ENCODE measurements around the gene TRANK1.
"Not testable (repeated sequence)": the region's sequence is repeated elsewhere in the genome, so short reads cannot be mapped to it uniquely, and the experiment has no call there.

The TRANK1 gene

DNA sequence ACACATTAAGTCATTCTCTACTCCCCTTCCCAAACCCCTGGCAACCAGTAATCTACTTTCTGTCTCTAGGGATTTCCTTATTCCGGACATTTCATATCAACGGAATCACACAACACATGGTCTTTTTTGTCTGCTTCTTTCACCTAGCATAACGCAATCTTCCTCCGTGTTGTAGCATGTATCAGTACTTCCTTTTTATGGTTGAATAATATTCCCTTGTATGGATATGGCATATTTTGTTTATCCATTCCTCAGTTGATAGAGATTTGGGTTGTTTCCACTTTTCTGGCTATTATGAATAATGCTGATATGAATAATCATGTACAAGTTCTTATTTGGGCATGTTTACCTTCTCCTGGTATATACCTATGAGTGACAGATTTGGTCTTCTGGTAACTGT lies 63.1 kb downstream of the TRANK1 start:
- DNase-seq = no peak

DNA sequence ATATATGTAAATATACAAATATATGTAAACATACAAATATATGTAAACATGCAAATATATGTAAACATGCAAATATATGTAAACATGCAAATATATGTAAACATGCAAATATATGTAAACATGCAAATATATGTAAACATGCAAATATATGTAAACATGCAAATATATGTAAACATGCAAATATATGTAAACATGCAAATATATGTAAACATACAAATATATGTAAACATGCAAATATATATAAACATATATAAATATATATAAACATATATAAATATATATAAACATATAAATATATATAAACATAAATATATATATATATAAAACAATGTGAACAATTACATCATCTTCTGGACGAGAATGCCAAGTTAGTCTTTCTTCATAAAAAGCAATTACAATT lies 65.0 kb downstream of the TRANK1 start:
- DNase-seq = not testable (repeated sequence)

DNA sequence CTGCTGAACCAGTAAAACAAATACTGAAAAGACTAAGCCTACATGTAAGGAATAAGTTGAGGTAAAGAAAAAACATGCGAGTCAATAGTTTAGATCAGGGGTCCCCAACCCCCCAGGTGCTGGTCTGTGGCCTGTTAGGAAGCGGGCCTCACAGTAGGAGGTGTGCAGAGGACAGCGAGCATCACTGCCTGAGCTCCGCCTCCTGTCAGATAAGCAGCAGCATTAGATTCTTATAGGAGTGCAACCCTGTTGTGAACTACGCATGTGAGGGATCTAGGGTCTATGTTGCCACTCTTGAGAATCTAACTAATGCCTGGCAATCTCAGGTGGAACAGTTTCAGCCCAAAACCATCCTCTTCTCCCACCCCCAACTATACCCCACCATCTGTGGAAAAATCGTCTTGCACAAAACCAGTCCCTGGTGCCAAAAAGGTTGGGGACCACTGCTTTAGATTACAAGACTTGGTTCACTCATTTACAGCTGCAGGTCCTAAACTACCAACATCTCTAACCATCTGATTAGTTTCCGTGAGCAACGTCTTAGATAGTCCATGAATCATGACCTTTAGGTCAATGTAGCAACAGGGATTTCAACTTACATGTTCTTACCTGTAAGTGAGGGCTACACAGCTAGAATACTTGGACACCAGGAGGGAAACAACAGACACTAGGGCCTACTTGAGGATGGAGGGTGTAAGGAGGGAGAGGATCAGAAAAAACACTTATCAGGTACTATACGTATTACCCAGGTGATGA lies 66.7 kb downstream of the TRANK1 start:
- no peak for DNase-seq

DNA sequence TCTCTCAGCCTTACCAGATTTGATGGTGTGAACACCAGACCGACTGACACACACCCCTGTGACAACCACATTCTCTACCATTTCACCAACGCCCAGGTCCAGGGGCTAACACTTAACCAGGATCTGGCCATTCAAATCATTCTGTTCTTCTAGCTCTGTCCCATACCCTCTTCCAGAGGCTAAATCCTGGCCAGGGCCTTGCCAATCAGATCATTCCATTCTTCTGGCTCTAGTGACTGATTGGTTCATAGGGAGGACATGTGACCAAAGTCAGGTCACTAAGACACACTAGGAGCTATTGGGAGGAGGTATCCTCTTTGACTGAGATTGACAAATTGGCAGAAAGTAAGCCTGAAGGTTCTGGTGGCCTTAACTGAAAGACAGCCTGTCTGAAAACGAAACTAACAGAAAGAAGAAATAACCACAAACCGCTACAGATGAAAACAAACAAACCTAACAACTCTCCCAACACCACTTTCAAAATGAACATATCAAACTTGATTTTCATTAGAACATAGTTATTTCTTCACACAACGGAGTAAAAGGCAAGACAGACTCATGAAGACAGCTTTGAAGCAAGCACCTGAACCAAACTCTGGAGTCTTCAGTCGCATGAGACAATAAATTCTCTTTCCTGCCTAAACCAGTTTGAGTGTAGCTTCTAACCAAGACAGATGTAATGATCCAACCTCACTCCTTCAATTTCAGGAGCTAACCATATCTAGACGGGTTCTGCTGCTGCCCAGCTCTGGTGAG lies 68.5 kb downstream of the TRANK1 start:
- peak in 1 of 2 donors; percentile 77 for DNase-seq

DNA sequence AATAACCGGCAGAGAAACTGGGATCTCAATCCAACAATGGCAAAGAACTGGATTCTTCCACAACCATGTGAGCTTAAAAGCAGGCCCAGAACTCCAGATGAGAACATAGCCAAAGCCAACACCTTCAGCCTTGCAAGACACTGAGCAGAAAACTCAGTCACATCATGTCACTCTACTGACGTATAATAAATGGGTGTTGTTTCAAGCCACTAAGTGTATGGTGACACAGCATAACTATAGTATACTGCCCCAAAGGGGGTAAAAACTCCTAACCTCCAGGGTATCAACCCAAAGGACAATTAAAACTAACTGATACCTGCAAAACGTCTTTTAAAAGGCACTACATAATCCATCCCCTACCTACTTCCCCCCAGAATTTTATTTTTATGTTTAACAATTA lies 69.5 kb downstream of the TRANK1 start:
- no peak for DNase-seq

DNA sequence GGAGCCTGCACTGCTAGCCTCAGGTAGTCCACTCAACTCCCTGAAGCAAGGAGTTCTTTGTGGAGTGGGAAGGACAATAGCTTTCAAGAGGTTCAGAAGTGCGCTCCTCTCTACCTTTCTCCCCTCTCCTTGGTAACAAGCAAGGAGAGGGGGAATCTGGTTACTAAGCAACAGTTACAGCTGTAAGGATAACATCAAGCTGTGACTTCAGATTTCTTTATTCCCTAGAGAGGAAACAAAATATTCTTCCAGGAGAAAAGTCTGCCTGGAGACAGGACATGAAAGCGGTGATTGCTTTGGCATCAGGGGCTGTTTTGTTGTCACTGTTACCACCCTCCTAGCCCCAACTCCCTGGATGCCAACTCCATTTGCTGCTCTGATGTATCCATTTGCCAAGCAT lies 70.4 kb downstream of the TRANK1 start:
- DNase-seq = no peak

DNA sequence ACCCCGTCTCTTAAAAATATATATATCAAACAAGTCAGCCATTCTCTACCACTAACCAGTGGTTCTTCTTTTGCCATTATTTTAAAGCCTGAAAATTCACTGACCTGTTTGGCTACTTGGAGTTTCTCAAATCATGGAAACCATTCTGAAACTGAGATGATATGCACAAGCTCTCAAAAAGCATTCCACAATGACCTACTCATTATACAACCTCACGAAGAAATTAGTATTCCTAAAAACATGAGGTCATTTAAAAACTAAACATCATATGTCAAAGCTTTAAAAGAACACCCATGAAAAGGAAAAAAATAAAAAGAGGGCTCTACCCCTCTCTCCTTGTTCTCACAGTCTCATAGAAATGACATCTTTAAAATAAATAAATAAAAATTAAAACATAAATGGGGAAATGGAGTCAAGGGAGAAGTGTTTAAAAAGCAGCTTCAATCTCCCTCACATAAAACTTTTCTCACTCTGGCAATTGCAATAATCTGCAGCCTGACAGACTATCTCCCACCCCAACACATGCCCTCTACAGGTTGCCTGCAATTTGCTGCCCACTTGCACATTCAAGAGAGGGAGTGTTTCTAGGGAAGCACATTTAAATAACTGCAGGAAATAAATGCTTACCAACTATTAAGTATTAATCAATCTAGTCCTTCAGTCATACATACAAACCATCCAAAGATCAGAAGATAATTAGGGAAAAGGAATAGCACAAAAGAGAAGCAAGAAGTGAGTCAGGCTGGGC lies 73.3 kb downstream of the TRANK1 start:
- DNase-seq = no peak

DNA sequence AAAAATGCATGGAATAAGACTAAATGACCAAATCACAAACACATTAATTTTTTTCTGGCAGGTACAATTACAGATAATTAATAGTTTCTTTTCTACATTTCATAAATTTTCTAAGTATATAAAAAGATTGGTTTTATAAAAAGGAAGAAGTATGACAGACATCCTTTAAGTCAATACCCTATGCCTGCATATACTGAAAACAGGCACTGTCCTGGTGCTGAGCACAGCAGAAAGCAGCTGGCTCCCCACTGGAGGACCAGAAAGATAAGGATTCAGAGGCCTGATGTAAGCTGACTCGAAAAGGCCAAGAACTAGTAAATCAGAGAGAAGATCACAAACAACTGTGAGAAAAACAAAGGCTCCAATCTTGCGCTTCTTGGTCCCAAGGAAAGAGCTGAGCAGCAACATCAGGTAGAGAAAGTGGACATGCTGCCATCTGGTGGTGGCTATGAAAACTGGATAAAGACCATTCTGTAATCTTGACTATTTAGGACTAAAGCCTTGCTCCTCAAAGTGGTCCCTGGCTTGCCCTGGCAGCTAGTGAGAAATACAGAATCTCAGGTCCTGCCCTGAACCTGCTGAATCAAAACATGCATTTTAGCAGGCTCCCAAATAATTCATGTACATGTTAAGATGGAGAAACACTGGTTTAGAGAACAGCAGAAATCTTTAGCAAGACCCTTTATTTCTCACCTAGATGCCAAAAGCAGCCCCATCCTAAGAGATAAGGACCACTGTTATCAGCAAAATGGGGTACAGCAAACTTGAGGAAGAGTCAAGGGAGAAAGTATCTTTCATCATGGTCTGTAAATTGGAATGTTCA lies 76.0 kb downstream of the TRANK1 start:
- DNase-seq = peak in 1 of 2 donors; percentile 57

DNA sequence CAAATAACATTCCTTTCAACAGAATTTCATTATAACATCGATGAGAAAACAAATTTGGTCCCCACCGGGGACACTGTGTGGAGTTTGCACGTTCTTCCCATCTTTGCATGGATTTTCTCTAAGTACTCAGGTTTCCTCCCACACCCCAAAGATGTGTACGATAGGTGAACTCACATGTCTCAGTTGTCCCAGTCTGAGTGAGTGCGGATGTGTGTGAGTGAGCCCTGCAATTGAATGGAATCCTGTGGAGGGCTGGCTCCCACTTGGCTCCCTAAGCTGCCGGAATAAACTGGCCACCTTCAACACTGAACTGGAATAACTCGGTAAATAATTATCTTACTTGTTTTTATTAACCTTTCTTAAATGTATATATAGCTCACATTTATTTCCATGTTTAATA lies 77.0 kb downstream of the TRANK1 start:
- DNase-seq = no peak

DNA sequence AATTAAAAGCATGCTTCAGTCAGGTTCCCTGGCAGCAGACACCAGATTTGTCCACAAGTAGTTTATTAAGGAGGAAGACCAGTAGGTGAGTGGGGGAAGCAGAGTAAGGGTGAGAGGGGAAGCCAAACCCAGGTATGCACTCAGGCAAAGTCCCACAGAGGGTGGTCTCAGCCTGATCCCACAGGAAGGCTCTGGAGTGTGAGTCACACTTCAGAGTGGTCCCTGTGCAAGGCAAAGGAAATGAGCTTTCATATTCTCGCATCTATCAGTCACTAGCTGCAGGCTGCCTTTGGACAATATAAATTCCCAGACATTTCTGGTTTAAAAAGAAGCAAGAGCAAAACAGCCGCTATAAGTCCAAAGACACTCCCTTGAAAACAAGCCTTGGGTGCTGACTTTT lies 78.5 kb downstream of the TRANK1 start:
- no peak for DNase-seq

DNA sequence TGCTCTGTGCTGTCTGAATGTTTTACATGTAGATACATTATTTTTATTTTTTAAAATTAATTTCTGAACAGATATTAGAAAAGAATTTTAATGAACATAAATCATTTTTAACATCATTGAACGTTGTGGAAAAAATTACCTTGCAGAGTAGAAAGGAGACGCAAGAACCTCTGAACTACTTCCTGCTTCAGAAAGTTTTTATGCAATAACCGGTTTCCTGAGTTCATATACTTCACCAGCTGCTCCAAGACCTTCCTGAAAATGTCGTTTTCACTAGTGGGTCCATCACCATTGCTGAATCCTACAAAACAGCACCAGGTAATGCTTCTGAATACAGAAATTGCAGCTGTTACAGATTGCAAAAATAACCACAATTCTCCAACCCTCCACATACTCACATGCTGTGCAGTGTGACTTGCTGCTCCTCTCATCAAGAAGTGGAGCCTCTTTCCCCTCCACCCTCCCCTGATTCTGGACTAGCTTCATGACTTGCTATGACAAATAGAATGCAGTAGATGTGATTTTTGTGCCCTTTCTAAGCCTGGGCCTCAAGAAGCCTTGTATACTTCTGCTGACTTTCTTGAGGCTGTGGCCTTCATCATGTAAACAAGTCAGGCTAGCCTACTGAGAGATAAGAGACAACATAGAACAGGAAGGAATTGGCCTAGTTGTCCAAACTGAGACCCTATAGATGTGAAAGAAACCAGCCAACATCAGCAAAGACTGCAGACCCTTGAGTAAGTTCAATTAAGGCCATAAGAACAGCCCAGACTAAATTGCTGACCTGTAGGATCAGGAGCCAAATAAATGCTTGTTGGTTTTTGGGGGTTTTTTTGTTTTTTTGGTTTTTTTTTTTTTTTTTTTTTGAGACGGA lies 80.4 kb downstream of the TRANK1 start:
- peak in 1 of 2 donors; percentile 18 for DNase-seq

DNA sequence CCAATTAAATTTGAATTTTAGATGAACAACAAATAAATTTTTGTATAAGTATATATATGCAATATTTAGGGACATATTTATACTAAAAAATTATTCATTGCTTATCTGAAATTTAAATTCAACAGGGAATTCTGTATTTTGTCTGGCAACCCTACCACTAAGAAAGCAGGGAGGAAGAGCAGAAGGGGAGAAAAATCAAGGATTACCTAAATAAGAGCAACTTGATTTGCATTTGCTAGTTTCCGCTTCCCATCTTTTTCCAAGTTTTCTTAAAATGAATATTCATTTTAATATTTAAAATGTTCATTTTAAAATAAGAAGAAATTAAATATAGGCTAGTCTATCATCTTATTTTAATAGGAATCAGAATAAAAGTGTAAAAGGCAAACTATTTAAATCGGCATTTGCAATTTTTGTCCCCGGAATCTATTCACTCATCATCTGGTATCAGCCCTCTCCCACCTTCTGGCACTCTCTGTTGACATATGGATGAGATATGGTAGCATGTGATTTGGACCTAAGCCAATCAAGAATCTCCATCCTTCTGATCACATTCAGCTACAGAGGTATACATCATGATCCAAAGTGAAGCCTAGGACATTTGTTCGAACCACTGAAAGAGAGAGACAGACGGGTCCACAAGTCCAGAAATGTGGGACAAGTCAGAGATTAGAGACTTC lies 82.6 kb downstream of the TRANK1 start:
- no peak for DNase-seq

DNA sequence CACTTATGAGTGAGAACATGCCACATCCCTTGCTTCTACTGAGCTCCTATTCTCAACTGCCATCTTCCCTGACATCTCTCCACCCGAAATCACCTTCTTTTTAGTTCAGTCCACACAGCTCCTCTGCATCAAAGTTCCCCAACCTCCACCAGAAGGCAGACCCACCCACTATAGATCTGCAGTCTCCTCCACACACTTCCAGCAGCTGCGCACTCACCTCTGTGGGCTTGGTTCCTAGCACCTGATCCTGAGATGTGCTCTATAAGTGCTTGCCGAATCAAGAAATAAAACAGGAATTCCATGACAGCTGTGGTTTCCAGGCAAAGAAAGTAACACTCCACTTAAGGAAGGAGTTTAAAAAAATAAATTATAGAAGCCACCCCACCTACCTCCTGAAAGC lies 85.4 kb downstream of the TRANK1 start:
- DNase-seq = no peak

DNA sequence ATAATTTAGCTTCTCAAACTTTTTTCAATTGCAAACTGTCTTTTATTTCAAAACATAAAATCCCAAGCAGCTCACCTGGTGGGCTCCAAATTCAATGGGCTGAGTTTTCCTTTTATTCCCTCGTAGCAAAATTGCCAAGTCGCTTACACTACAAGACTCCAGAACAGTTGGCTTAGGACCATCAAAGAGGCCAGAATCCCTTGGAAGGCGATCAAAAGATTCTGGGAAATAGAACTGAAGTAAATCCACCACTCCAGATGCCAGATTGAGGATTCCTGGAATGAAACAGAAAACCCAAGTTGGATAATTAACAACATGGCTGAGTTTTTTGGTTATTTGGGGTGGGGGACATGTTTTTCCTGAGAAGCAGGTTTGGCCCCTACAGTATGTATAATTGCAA lies 92.8 kb downstream of the TRANK1 start:
- DNase-seq = no peak

DNA sequence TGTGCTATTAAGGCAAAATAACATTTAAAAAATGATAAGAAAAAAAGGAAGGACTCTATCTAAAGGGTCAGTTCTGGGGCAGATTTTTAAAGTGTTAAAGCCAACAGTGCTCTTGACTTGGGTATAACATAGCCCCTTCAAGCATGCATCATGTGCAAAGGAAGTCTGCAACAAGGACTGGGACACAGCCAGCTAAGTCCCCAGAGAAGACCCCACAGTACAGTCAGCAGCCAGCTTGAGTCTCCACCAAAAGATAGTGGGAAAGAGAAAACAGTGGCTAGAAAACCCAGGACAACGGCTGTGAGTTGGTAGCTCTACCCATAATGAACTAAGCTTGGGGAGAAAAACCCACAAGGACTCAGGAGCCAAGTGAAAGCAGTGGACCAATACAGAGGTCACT lies 94.1 kb downstream of the TRANK1 start:
- DNase-seq = no peak

DNA sequence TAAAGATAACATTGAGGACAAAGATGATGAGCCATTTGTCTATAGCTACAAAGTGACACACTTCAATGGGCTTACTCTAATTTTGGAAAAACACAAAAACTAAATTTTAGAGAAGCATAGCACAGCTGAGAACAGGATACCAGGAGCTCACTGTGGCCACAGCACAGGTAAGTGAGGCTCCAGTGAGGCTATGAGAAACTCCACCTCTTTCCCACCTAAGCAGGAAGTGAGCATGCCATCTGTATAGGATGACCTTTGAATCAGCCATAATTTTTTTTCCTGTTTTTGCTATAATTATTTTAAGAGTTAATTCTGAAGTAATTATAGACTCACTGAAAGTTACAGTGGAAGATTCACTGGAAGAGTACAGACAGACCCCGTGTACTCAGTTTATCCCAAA lies 98.4 kb downstream of the TRANK1 start:
- no peak for DNase-seq

DNA sequence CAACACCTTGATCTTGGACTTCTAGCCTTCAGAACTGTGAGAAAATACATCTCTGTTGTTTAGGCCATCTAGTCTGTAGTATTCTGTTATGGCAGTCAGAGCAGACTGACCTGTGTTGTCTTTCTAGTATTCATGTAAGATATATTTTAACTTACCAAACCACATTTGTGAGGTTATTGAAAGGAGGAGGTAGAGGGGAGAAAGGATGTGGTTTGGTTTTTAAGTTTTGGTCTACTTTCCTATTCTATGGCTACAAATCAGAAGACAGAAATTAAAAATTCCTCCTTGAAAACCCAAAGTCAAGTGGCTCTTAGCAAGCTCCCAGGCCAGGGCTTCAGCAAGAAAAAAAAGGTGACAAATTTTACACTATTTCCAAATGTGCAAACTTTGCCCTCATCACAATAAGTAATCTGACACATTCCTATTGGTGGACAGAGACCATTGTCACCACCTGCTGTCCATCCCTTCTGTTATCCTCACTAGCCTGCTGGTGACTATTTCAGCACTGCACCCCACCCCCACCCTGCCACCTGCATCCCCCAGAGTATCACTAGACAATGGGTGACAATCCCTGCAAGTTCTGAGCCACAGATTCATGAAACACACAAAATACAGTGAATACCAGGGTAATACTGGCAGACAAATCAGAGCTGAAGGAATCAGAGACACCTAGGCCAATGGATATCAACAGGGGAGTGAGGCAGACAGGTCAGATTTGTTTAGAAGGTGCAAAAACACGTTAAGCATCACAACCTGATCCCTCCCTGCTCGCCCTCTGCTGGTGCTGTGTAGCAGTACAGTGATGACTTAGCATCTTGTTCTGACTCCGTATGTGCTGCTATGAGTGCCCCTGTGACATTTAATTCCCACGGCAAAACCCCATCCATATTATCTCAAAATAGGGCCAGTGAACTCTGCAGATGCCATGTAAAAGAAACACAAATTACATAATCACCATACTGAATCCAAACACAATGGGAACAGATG lies 101.5 kb downstream of the TRANK1 start:
- DNase-seq = no peak

DNA sequence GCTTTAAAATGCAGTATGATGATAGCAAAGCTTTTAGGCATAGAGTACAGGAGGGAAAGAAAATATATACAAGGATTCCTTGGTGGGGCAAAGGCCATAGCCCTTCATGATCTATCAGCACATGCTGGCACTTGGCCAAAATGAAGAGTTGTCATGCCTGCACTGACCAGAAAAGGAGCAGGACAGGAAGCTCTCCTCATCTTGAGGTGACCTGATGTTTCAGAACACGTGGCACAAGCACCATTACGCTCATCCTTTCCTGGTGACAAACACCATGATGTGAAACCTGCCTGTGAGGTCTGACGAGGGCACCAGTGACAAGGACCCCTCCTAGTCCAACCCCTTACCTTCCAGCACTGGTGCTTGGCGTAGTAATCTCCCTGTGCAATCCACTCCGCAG lies 102.6 kb downstream of the TRANK1 start:
- DNase-seq = no peak

DNA sequence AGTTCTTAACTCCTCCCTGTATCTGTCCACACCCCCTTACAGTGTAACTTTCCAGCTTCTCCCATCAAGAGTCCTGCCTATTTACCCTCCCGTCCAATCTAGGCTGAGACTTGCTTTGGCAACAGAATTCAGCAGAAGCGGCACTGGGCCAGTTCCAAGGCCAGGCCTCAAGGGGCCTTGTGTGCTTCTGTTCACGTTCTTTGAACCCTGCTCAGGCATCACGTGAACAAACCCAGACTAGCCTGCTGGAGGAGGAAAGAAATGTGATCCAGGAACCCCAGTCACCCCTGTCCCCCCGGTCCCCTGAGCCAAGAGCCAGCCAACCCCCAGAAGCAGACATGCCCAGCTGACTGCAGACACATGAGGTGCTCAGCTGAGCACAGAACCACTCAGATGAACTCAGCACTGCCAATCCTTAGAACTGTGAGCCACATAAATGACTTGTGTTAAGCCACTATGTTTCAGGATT lies 104.4 kb downstream of the TRANK1 start:
- DNase-seq = no peak

DNA sequence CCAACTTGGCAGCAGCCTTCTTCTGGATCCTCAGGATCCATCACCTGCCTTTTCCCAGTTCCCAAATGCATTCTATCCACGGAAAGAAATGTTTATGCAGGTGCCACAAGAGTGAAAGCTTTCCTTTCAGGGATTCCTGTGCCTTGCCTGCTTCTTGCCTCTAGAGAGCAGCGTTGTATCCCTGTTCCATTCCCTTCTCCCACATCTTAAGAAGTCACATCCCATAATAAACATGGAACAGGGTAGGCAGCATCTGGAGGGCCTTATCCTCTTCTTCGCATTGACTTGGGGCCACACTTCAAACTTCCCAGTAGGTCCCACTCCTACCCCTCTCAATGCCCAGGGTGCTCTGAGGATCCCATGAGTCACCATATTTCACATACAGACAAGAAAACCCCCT lies 107.8 kb downstream of the TRANK1 start:
- no peak for DNase-seq

All from bone marrow (tissue), 2 donors.